Measurements from ENCODE around the gene CZIB. TPM values are rescaled to one million over a fixed set of nuclear protein-coding genes. Genes with fewer than 3 reads are reported as not detected.

Gene CZIB
- total RNA-seq, 1 experiment from 2014 or later: 57.2 TPM

GRCh38 chr1:53255031-53255430, 34.6 kb upstream of the CZIB start:
- H3K4me1 ChIP-seq (ENCODE audit: control insufficient read depth, insufficient read depth, low read length): no peaks in the 10 kb centered on the region
- no peak overlapping the region for H3K27ac ChIP-seq (ENCODE audit: low read length)
- intact Hi-C loops (cut with micrococcal nuclease; ENCODE audit: unreplicated experiment) (no loop called here), in situ Hi-C loops (cut with HindIII; ENCODE audit: low pct_unique_long_range_greater_than_20kb, low sequenced_read_pairs) (no loop called here)
- no peaks in the 10 kb centered on the region for H3K9me3 ChIP-seq (ENCODE audit: control insufficient read depth, insufficient read depth, low read depth, low read length)
- DNase-seq (ENCODE audit: low read depth, low spot score) (no peak), ATAC-seq (no peak)
- no peak overlapping the region for H3K4me3 ChIP-seq (ENCODE audit: low read depth in 2 of 2, low read length in 2 of 2)
- H3K27me3 ChIP-seq (ENCODE audit: control insufficient read depth, insufficient read depth, low read length): no peaks in the 10 kb centered on the region
- CTCF ChIA-PET: no interaction called here
- BruUV-seq (replicated peaks): no TSS peak
- POLR2A ChIA-PET: no interaction called here
- TF ChIP-seq REST (IDR thresholded peaks at IDR 0.05; ENCODE audit: insufficient read depth in 1 of 2, low read depth in 2 of 2, low read length in 1 of 2) (no peak), POLR2AphosphoS5 (IDR thresholded peaks at IDR 0.05; ENCODE audit: low read depth, low read length) (no peak), CTCF (IDR thresholded peaks at IDR 0.05) (no peak), TCF7L2 (IDR thresholded peaks at IDR 0.05; ENCODE audit: low read depth, low read length) (no peak), SIN3A (IDR thresholded peaks at IDR 0.05; ENCODE audit: borderline replicate concordance, insufficient read depth, low read depth, low read length) (no peak)
- H3K36me3 ChIP-seq (ENCODE audit: control insufficient read depth, insufficient read depth, low read length): no peaks in the 10 kb centered on the region; the same call in none of the 2 replicates

GRCh38 chr1:53254011-53254640, 33.7 kb upstream of the CZIB start:
- DNase-seq (ENCODE audit: low read depth, low spot score): no peak
- in situ Hi-C loops (cut with HindIII; ENCODE audit: low pct_unique_long_range_greater_than_20kb, low sequenced_read_pairs) (no loop called here), intact Hi-C loops (cut with micrococcal nuclease; ENCODE audit: unreplicated experiment) (no loop called here)
- no peaks in the 10 kb centered on the region; the same call in none of the 2 replicates for H3K36me3 ChIP-seq (ENCODE audit: control insufficient read depth, insufficient read depth, low read length)
- no peak overlapping the region for H3K27ac ChIP-seq (ENCODE audit: low read length)
- H3K27me3 ChIP-seq (ENCODE audit: control insufficient read depth, insufficient read depth, low read length): no peaks in the 10 kb centered on the region
- ATAC-seq: no peak
- H3K4me1 ChIP-seq (ENCODE audit: control insufficient read depth, insufficient read depth, low read length): no peaks in the 10 kb centered on the region
- TF ChIP-seq REST (IDR thresholded peaks at IDR 0.05; ENCODE audit: insufficient read depth in 1 of 2, low read depth in 2 of 2, low read length in 1 of 2): no peak
- no peak for TF ChIP-seq SIN3A (IDR thresholded peaks at IDR 0.05; ENCODE audit: borderline replicate concordance, insufficient read depth, low read depth, low read length)
- no peak for TF ChIP-seq POLR2AphosphoS5 (IDR thresholded peaks at IDR 0.05; ENCODE audit: low read depth, low read length)
- no peak for TF ChIP-seq TCF7L2 (IDR thresholded peaks at IDR 0.05; ENCODE audit: low read depth, low read length)
- no peak for TF ChIP-seq CTCF (IDR thresholded peaks at IDR 0.05)
- no peak overlapping the region for H3K4me3 ChIP-seq (ENCODE audit: low read depth in 2 of 2, low read length in 2 of 2)
- BruUV-seq (replicated peaks): no TSS peak
- POLR2A ChIA-PET: interaction anchor here (0.7 kb wide), 1 partner anchor 11 kb away, joined by 3 read pairs; no protein-coding TSS in a partner anchor
- no peaks in the 10 kb centered on the region for H3K9me3 ChIP-seq (ENCODE audit: control insufficient read depth, insufficient read depth, low read depth, low read length)
- CTCF ChIA-PET: no interaction called here
